Neural progenitor cell (in vitro differentiated cells): ENCODE data around the gene WWOX. TPM values are rescaled to one million over a fixed set of nuclear protein-coding genes. Genes with fewer than 3 reads are reported as not detected.

ENCODE experiments used
- DNase-seq: peaks from one replicate; pipeline ENCODE4 v3.0.0-alpha.2; 2016; ENCODE audit warnings: low spot score
- H2AFZ ChIP-seq: fragments of 200-600 bp; sonication (generic); replicated peaks from 2 replicates; pipeline ENCODE4 v1.6.1; 2016; ENCODE audit warnings: antibody characterized with exemption
- H3F3A ChIP-seq: fragments of 200-600 bp; sonication (generic); 2 replicates; pipeline ENCODE4 v1.6.1; 2016; ENCODE audit warnings: antibody characterized with exemption, low read depth
- H3K27ac ChIP-seq: fragments of 200-600 bp; sonication (generic); 2 replicates; pipeline ENCODE4 v1.5.1; 2016; ENCODE audit warnings: mild to moderate bottlenecking
- H3K27me3 ChIP-seq: fragments of 200-600 bp; sonication (generic); 2 replicates; pipeline ENCODE4 v1.6.1; 2016; ENCODE audit warnings: mild to moderate bottlenecking, moderate library complexity
- H3K36me3 ChIP-seq: fragments of 200-600 bp; sonication (generic); 2 replicates; pipeline ENCODE4 v1.5.1; 2016
- H3K4me1 ChIP-seq: fragments of 200-600 bp; sonication (generic); 2 replicates; pipeline ENCODE4 v1.6.1; 2016; ENCODE audit warnings: mixed run types
- H3K4me2 ChIP-seq: fragments of 200-600 bp; sonication (generic); 2 replicates; pipeline ENCODE4 v1.6.1; 2016
- H3K4me3 ChIP-seq: fragments of 200-600 bp; sonication (generic); 2 replicates; pipeline ENCODE4 v1.5.1; 2016
- H3K79me2 ChIP-seq: fragments of 200-600 bp; sonication (generic); 2 replicates; pipeline ENCODE4 v1.6.1; 2016; ENCODE audit warnings: low read depth
- H3K9ac ChIP-seq: fragments of 200-600 bp; sonication (generic); 2 replicates; pipeline ENCODE4 v1.6.1; 2016
- H3K9me3 ChIP-seq: fragments of 200-600 bp; sonication (generic); 2 replicates; pipeline ENCODE4 v1.5.1; 2016; ENCODE audit warnings: low read depth
- H4K20me1 ChIP-seq: fragments of 200-600 bp; sonication (generic); 2 replicates; pipeline ENCODE4 v1.6.1; 2016; ENCODE audit warnings: low read depth
- H3K27ac Mint-ChIP-seq: 3 replicates; pipeline ENCODE4 v1.8.0; 2021; ENCODE audit warnings: mixed read lengths
- H3K27me3 Mint-ChIP-seq: 2 replicates; pipeline ENCODE4 v1.8.0; 2022; ENCODE audit warnings: low read depth, mild to moderate bottlenecking, inconsistent platforms, moderate library complexity, mixed read lengths; ENCODE audit not compliant: insufficient read depth
- H3K36me3 Mint-ChIP-seq: 3 replicates; pipeline ENCODE4 v1.8.0; 2021; ENCODE audit warnings: mixed read lengths
- H3K4me1 Mint-ChIP-seq: 3 replicates; pipeline ENCODE4 v1.8.0; 2021; ENCODE audit warnings: mixed read lengths
- H3K4me3 Mint-ChIP-seq: 3 replicates; pipeline ENCODE4 v1.8.0; 2021; ENCODE audit warnings: mild to moderate bottlenecking, moderate library complexity, mixed read lengths
- H3K9me3 Mint-ChIP-seq: 3 replicates; pipeline ENCODE4 v1.8.0; 2020; ENCODE audit warnings: mixed read lengths
- CTCF ChIP-seq: fragments of 200-600 bp; sonication (generic); IDR thresholded peaks from 2 replicates; pipeline ENCODE4 v1.5.1; 2017; ENCODE audit warnings: antibody characterized with exemption, mild to moderate bottlenecking
- EZH2 ChIP-seq: fragments of 200-600 bp; sonication (generic); IDR thresholded peaks from 2 replicates; pipeline ENCODE4 v1.6.1; 2017; ENCODE audit warnings: antibody characterized with exemption, mild to moderate bottlenecking, moderate library complexity
- EZH2phosphoT487 ChIP-seq: fragments of 200-600 bp; sonication (generic); IDR thresholded peaks from 2 replicates; pipeline ENCODE4 v1.6.1; 2017; ENCODE audit warnings: antibody characterized with exemption
- total RNA-seq: library from RNA; depleted of rRNA; stranded (reverse); fragments of >200 nt; gene quantifications from 2 replicates; pipeline ENCODE4 v1.2.3, GENCODE V29; 2015; ENCODE audit warnings: low replicate concordance

The WWOX gene
- total RNA-seq, 1 donor from 2014 or later = 63.7 TPM

GRCh38 chr16:78996790-78997189, 897.3 kb downstream of the WWOX start:
- H3F3A ChIP-seq = peaks cover 24% of the 10 kb centered on the region
- no peaks in the 10 kb centered on the region for H4K20me1 ChIP-seq
- H3K27me3 ChIP-seq = no peaks in the 10 kb centered on the region
- peaks cover 37% of the 10 kb centered on the region for H3K4me1 ChIP-seq
- H3K9me3 ChIP-seq = no peaks in the 10 kb centered on the region
- H3K27me3 Mint-ChIP-seq = peaks cover 3% of the 10 kb centered on the region
- H2AFZ ChIP-seq = no peak overlapping the region
- H3K27ac ChIP-seq = no peak overlapping the region
- no peak overlapping the region for H3K9ac ChIP-seq
- peaks cover 40% of the 10 kb centered on the region for H3K4me1 Mint-ChIP-seq
- H3K4me3 ChIP-seq = no peak overlapping the region
- no peaks in the 10 kb centered on the region for H3K36me3 ChIP-seq
- H3K4me3 Mint-ChIP-seq = no peak overlapping the region
- TF ChIP-seq EZH2 = no peak
- no peak for TF ChIP-seq EZH2phosphoT487
- no peak for TF ChIP-seq CTCF
- H3K79me2 ChIP-seq = no peaks in the 10 kb centered on the region
- no peak for DNase-seq
- no peak overlapping the region for H3K27ac Mint-ChIP-seq
- H3K36me3 Mint-ChIP-seq = peaks cover 3% of the 10 kb centered on the region
- no peak overlapping the region for H3K4me2 ChIP-seq
- peaks cover 3% of the 10 kb centered on the region for H3K9me3 Mint-ChIP-seq

- peaks cover 46% of the 10 kb centered on the region for H3K4me1 Mint-ChIP-seq
- Histone ChIP-seq H3K4me3 (no peak overlapping the region), H3K9ac (no peak overlapping the region), H3K79me2 (no peaks in the 10 kb centered on the region), H4K20me1 (no peaks in the 10 kb centered on the region), H2AFZ (no peak overlapping the region), H3K4me2 (no peak overlapping the region), H3K27me3 (no peaks in the 10 kb centered on the region), H3K4me1 (peaks cover 41% of the 10 kb centered on the region), H3F3A (peaks cover 24% of the 10 kb centered on the region), H3K36me3 (no peaks in the 10 kb centered on the region), H3K27ac (no peak overlapping the region), H3K9me3 (no peaks in the 10 kb centered on the region)
- DNase-seq = no peak
- H3K27ac Mint-ChIP-seq = no peak overlapping the region
- H3K9me3 Mint-ChIP-seq = peaks cover 3% of the 10 kb centered on the region
- H3K36me3 Mint-ChIP-seq = peaks cover 3% of the 10 kb centered on the region
- TF ChIP-seq CTCF (no peak), EZH2 (no peak), EZH2phosphoT487 (no peak)
- peaks cover 5% of the 10 kb centered on the region for H3K27me3 Mint-ChIP-seq
- no peak overlapping the region for H3K4me3 Mint-ChIP-seq
These were observed 899.4 kb downstream of the WWOX start for GRCh38 chr16:78998879-78999278.

GRCh38 chr16:79001156-79001967, 901.9 kb downstream of the WWOX start:
- H3K9me3 ChIP-seq = no peaks in the 10 kb centered on the region
- H2AFZ ChIP-seq = no peak overlapping the region
- Mint-ChIP-seq H3K4me3 (peak overlapping the region; percentile 39), H3K27me3 (peaks cover 6% of the 10 kb centered on the region), H3K9me3 (peaks cover 3% of the 10 kb centered on the region), H3K27ac (peak overlapping the region; percentile 76), H3K4me1 (peaks cover 33% of the 10 kb centered on the region), H3K36me3 (peaks cover 5% of the 10 kb centered on the region)
- H4K20me1 ChIP-seq = no peaks in the 10 kb centered on the region
- peaks cover 15% of the 10 kb centered on the region for H3F3A ChIP-seq
- peak overlapping the region; percentile 11 for H3K4me3 ChIP-seq
- no peaks in the 10 kb centered on the region for H3K36me3 ChIP-seq
- H3K27ac ChIP-seq = peak overlapping the region; percentile 36
- H3K79me2 ChIP-seq = no peaks in the 10 kb centered on the region
- H3K4me2 ChIP-seq = peak overlapping the region; percentile 76
- no peak overlapping the region for H3K9ac ChIP-seq
- TF ChIP-seq CTCF = no peak
- no peak for TF ChIP-seq EZH2
- TF ChIP-seq EZH2phosphoT487 = no peak
- H3K27me3 ChIP-seq = no peaks in the 10 kb centered on the region
- peak; percentile 80 for DNase-seq
- H3K4me1 ChIP-seq = peaks cover 21% of the 10 kb centered on the region
